Measurements from ENCODE around the gene FOSL2.

Gene FOSL2

GRCh38 chr2:28375742-28376631 is 16.7 kb upstream of the FOSL2 start:
- Histone ChIP-seq H3K9ac (ENCODE audit: insufficient read length, low read depth) (no peak overlapping the region), H3K4me1 (ENCODE audit: insufficient read depth, insufficient read length) (peaks cover 7% of the 10 kb centered on the region), H3K4me3 (ENCODE audit: insufficient read length, low read depth) (no peak overlapping the region), H3K27me3 (ENCODE audit: insufficient read depth, insufficient read length) (peaks cover 4% of the 10 kb centered on the region), H3K36me3 (ENCODE audit: insufficient read depth, insufficient read length, low read length) (no peaks in the 10 kb centered on the region), H3K9me3 (ENCODE audit: insufficient read depth, low read length) (no peaks in the 10 kb centered on the region)
- no peak for DNase-seq (ENCODE audit: low read depth, low spot score)
- TF ChIP-seq YY1 (IDR thresholded peaks at IDR 0.05; ENCODE audit: insufficient read depth, insufficient read length), result no peak
- no peak for TF ChIP-seq SUZ12 (IDR thresholded peaks at IDR 0.05; ENCODE audit: extremely low read depth, insufficient read depth, insufficient read length)
- TF ChIP-seq ZNF274 (IDR thresholded peaks at IDR 0.05; ENCODE audit: low read depth, low read length), result no peak

GRCh38 chr2:28377195-28377816 is 15.4 kb upstream of the FOSL2 start:
- peaks cover 4% of the 10 kb centered on the region for H3K27me3 ChIP-seq (ENCODE audit: insufficient read depth, insufficient read length)
- H3K9me3 ChIP-seq (ENCODE audit: insufficient read depth, low read length), result no peaks in the 10 kb centered on the region
- no peaks in the 10 kb centered on the region for H3K36me3 ChIP-seq (ENCODE audit: insufficient read depth, insufficient read length, low read length)
- no peak overlapping the region for H3K4me3 ChIP-seq (ENCODE audit: insufficient read length, low read depth)
- peaks cover 7% of the 10 kb centered on the region for H3K4me1 ChIP-seq (ENCODE audit: insufficient read depth, insufficient read length)
- DNase-seq (ENCODE audit: low read depth, low spot score), result no peak
- H3K9ac ChIP-seq (ENCODE audit: insufficient read length, low read depth), result no peak overlapping the region
- TF ChIP-seq ZNF274 (IDR thresholded peaks at IDR 0.05; ENCODE audit: low read depth, low read length) (no peak), YY1 (IDR thresholded peaks at IDR 0.05; ENCODE audit: insufficient read depth, insufficient read length) (no peak), SUZ12 (IDR thresholded peaks at IDR 0.05; ENCODE audit: extremely low read depth, insufficient read depth, insufficient read length) (no peak)

DNA sequence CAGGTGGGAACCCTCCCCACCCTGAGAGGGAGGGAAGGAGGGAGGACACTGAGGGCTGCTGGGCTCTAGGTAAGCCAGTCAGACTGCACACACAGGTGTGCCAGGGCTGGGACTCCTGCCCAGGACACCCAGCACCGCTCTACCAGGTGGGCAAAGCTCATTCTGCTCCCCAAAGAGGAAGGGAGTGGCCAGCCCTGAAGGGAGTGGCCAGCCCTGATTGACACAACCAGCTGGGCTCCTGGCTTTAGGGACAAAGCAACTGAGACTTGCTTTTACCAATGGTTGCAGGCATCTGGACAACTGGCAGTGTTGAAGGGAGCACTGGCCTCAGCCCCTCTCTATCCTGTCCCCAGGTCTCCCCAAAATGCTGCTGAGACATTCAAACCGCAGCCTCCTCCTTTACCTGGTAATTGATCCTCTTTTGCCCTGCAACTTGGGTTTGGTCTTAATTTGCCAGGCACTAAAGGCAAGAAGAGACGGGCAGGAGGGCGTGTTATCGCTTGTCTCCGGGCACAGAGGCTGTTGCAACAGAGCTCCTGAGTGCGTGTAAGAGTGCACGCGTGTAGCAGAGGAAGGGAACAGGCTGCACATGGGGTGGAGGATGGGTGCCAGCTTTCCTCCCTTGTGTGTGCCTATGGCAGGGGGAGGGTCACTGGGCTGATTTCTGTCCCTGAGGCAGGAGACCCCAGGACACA is 14.5 kb upstream of the FOSL2 start:
- no peak overlapping the region for H3K9ac ChIP-seq (ENCODE audit: insufficient read length, low read depth)
- H3K27me3 ChIP-seq (ENCODE audit: insufficient read depth, insufficient read length), result peaks cover 7% of the 10 kb centered on the region
- no peaks in the 10 kb centered on the region for H3K9me3 ChIP-seq (ENCODE audit: insufficient read depth, low read length)
- no peaks in the 10 kb centered on the region for H3K36me3 ChIP-seq (ENCODE audit: insufficient read depth, insufficient read length, low read length)
- H3K4me1 ChIP-seq (ENCODE audit: insufficient read depth, insufficient read length), result peaks cover 7% of the 10 kb centered on the region
- H3K4me3 ChIP-seq (ENCODE audit: insufficient read length, low read depth), result no peak overlapping the region
- no peak for DNase-seq (ENCODE audit: low read depth, low spot score)
- TF ChIP-seq SUZ12 (IDR thresholded peaks at IDR 0.05; ENCODE audit: extremely low read depth, insufficient read depth, insufficient read length), result no peak
- no peak for TF ChIP-seq YY1 (IDR thresholded peaks at IDR 0.05; ENCODE audit: insufficient read depth, insufficient read length)
- TF ChIP-seq ZNF274 (IDR thresholded peaks at IDR 0.05; ENCODE audit: low read depth, low read length), result no peak

GRCh38 chr2:28378679-28379584 is 13.7 kb upstream of the FOSL2 start:
- Histone ChIP-seq H3K9me3 (ENCODE audit: insufficient read depth, low read length) (no peaks in the 10 kb centered on the region), H3K4me3 (ENCODE audit: insufficient read length, low read depth) (no peak overlapping the region), H3K27me3 (ENCODE audit: insufficient read depth, insufficient read length) (peaks cover 7% of the 10 kb centered on the region), H3K36me3 (ENCODE audit: insufficient read depth, insufficient read length, low read length) (no peaks in the 10 kb centered on the region), H3K9ac (ENCODE audit: insufficient read length, low read depth) (no peak overlapping the region), H3K4me1 (ENCODE audit: insufficient read depth, insufficient read length) (peaks cover 7% of the 10 kb centered on the region)
- no peak for TF ChIP-seq ZNF274 (IDR thresholded peaks at IDR 0.05; ENCODE audit: low read depth, low read length)
- no peak for TF ChIP-seq YY1 (IDR thresholded peaks at IDR 0.05; ENCODE audit: insufficient read depth, insufficient read length)
- no peak for TF ChIP-seq SUZ12 (IDR thresholded peaks at IDR 0.05; ENCODE audit: extremely low read depth, insufficient read depth, insufficient read length)
- DNase-seq (ENCODE audit: low read depth, low spot score), result no peak

- H3K4me3 ChIP-seq (ENCODE audit: insufficient read length, low read depth), result no peak overlapping the region
- no peaks in the 10 kb centered on the region for H3K36me3 ChIP-seq (ENCODE audit: insufficient read depth, insufficient read length, low read length)
- no peak overlapping the region for H3K9ac ChIP-seq (ENCODE audit: insufficient read length, low read depth)
- peaks cover 7% of the 10 kb centered on the region for H3K27me3 ChIP-seq (ENCODE audit: insufficient read depth, insufficient read length)
- no peak for DNase-seq (ENCODE audit: low read depth, low spot score)
- H3K4me1 ChIP-seq (ENCODE audit: insufficient read depth, insufficient read length), result peaks cover 4% of the 10 kb centered on the region
- TF ChIP-seq YY1 (IDR thresholded peaks at IDR 0.05; ENCODE audit: insufficient read depth, insufficient read length) (no peak), ZNF274 (IDR thresholded peaks at IDR 0.05; ENCODE audit: low read depth, low read length) (no peak), SUZ12 (IDR thresholded peaks at IDR 0.05; ENCODE audit: extremely low read depth, insufficient read depth, insufficient read length) (no peak)
- H3K9me3 ChIP-seq (ENCODE audit: insufficient read depth, low read length), result no peaks in the 10 kb centered on the region
Measured at GRCh38 chr2:28380219-28380618, 12.4 kb upstream of the FOSL2 start.

- Histone ChIP-seq H3K4me3 (ENCODE audit: insufficient read length, low read depth) (no peak overlapping the region), H3K36me3 (ENCODE audit: insufficient read depth, insufficient read length, low read length) (no peaks in the 10 kb centered on the region), H3K9me3 (ENCODE audit: insufficient read depth, low read length) (no peaks in the 10 kb centered on the region), H3K4me1 (ENCODE audit: insufficient read depth, insufficient read length) (peaks cover 4% of the 10 kb centered on the region), H3K27me3 (ENCODE audit: insufficient read depth, insufficient read length) (peaks cover 7% of the 10 kb centered on the region), H3K9ac (ENCODE audit: insufficient read length, low read depth) (no peak overlapping the region)
- no peak for DNase-seq (ENCODE audit: low read depth, low spot score)
- TF ChIP-seq SUZ12 (IDR thresholded peaks at IDR 0.05; ENCODE audit: extremely low read depth, insufficient read depth, insufficient read length), result no peak
Measured at GRCh38 chr2:28381225-28382180, 11.2 kb upstream of the FOSL2 start.
